KOPT-K1 (cell line): ENCODE measurements around the gene TK2.

Experiments
- H3K27ac ChIP-seq: fragments of 200-600 bp; sonication (generic); 2 replicates; pipeline ENCODE4 v1.5.1; 2016; ENCODE audit warnings: antibody characterized with exemption, mild to moderate bottlenecking, low read depth, low read length; ENCODE audit not compliant: poor library complexity, severe bottlenecking
- H3K36me3 ChIP-seq: fragments of 200-600 bp; sonication (generic); 2 replicates; pipeline ENCODE4 v1.5.1; 2017; ENCODE audit warnings: antibody characterized with exemption, mild to moderate bottlenecking, low read length, moderate library complexity; ENCODE audit not compliant: insufficient read depth
- H3K9me3 ChIP-seq: fragments of 200-600 bp; sonication (generic); 2 replicates; pipeline ENCODE4 v1.5.1; 2017; ENCODE audit warnings: antibody characterized with exemption, low read length, mild to moderate bottlenecking; ENCODE audit not compliant: insufficient read depth, poor library complexity, severe bottlenecking

Gene TK2

DNA sequence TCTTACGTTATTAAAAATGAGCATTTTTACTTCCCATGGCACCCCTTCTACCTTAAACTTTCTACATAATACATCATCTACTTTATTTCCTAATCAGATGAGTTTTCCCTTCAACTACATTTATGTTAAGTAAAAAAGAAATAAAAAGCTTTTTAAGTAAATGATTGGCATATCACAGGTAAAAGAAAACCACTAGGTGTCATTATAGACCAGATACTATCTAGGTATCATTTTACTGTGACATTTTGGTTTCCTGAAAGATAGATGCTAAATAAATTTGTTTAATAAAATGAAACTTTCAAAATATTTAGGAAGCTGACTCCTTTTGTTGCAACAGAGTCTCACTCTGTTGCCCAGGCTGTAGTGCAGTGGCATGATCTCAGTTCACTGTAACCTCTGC, 12.5 kb upstream of the TK2 start:
- H3K27ac ChIP-seq = peak overlapping the region; percentile 94
- no peaks in the 10 kb centered on the region for H3K9me3 ChIP-seq
- peaks cover 88% of the 10 kb centered on the region for H3K36me3 ChIP-seq

DNA sequence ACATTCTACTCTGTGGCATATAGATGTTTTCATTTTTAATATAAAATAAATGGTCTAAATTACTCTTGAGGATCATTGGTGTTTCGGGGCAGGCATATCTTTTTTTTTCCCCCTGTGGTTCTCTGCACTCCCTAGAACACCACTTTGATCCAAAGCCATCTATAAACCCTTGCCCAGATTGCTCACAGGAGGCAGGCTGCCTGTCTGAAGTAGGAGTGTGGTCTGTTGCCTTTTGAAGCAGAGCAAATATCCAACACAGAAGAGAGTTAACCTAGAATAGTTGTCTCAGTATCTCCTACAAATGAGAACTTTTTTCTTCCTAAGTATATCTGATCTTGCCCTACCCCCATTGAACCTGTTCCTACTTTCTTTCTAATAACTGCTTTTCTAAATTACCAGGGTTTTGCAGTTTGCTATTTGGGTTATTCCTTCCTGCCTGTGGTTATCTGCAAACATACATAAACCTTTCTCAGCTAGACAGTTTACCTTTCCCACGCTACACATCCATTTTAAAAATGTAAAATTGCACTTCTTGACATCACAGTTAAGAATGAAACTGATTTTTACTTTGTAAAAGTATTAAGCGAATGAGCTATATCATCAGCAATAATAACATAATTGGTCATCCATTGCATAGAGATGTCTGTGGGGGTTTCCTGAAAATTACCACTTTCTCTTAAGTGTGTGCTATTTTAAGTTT, 11.6 kb upstream of the TK2 start:
- H3K27ac ChIP-seq = peak overlapping the region; percentile 94

DNA sequence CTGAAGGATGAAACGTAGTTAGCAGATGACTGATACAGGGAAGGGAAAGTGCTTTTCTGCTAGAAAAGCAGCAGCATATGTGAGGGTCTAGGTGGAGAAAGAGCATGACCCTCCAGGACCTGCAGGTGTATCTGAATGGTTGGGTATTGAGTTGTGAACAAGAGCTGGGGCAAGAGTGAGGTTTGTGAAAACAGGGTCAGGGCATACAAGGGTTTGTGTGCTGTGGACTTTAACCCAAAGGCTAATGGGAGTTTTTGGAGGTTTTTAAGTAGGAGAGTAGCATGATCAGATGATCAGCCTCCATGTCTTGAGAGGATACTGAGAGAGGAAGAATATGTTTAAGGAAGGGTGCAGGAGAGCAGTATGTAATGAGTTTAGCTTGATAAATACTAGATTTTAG, 10.2 kb upstream of the TK2 start:
- Histone ChIP-seq H3K36me3 (peaks cover 87% of the 10 kb centered on the region), H3K27ac (peak overlapping the region; percentile 94), H3K9me3 (no peaks in the 10 kb centered on the region)

More for the DNA sequence above, 11.6 kb upstream of the TK2 start:
- Histone ChIP-seq H3K36me3 (peaks cover 88% of the 10 kb centered on the region), H3K9me3 (no peaks in the 10 kb centered on the region)

DNA sequence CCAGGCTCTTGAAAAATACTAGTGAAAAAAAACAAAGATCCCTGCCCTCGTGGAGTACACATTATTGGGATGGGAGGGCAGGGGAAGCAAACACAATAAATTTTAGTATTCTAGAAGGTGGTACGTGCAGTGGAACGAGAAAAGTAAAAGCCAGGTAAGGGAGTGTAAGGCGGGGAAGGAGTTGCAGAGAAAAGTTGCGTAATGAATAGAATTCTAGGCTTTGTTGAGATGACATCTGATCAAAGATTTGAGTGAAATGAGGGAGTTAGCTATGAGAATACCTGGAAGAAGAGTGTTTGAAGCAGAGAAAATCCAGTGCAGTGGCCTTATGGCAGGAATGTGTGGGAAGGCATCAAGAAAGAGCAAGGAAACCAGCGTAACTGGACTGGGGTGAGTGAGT, 4.6 kb upstream of the TK2 start:
- no peaks in the 10 kb centered on the region for H3K9me3 ChIP-seq
- peak overlapping the region; percentile 98 for H3K27ac ChIP-seq
- H3K36me3 ChIP-seq = peaks cover 56% of the 10 kb centered on the region

DNA sequence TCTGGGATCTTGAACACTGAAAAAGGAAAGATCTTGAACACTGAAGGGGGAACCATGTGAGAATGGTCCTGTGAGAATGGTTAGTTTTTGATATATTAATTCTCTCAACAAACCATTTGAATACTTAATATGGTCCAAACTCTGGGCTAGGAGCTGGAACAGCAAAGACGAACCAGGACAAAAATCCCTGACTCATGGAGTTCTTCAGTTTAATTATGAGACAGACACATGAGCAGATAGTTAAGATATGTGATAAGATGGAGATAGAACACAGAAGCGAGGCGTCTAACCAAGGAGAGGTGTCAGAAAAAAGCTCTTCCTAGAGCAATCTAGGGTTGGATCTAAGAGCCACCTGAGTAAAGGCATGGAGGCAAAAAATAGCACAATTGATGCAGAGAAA, 4.1 kb upstream of the TK2 start:
- peak overlapping the region; percentile 98 for H3K27ac ChIP-seq
- H3K36me3 ChIP-seq = peaks cover 51% of the 10 kb centered on the region
- H3K9me3 ChIP-seq = no peaks in the 10 kb centered on the region

DNA sequence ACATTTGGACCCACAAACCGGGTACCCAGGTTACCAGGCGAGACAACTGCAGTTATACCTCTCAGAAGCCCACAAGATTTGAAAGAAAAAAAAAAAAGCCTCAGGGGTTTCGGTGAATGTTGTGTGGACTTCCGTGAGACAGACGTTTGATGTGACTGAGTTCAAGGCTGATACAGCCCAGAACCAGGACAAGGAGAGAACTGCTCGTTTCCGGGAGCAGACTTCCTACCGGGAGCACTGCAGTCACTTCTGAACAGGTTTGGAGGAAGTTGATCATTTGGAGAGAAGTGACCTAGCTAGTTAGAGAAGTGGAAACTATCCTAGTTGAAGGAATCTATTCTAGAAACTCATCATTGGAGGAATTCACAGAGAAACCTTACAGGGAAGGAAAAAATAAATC, 3.3 kb upstream of the TK2 start:
- H3K36me3 ChIP-seq = peaks cover 43% of the 10 kb centered on the region
- peak overlapping the region; percentile 98 for H3K27ac ChIP-seq
- H3K9me3 ChIP-seq = no peaks in the 10 kb centered on the region

DNA sequence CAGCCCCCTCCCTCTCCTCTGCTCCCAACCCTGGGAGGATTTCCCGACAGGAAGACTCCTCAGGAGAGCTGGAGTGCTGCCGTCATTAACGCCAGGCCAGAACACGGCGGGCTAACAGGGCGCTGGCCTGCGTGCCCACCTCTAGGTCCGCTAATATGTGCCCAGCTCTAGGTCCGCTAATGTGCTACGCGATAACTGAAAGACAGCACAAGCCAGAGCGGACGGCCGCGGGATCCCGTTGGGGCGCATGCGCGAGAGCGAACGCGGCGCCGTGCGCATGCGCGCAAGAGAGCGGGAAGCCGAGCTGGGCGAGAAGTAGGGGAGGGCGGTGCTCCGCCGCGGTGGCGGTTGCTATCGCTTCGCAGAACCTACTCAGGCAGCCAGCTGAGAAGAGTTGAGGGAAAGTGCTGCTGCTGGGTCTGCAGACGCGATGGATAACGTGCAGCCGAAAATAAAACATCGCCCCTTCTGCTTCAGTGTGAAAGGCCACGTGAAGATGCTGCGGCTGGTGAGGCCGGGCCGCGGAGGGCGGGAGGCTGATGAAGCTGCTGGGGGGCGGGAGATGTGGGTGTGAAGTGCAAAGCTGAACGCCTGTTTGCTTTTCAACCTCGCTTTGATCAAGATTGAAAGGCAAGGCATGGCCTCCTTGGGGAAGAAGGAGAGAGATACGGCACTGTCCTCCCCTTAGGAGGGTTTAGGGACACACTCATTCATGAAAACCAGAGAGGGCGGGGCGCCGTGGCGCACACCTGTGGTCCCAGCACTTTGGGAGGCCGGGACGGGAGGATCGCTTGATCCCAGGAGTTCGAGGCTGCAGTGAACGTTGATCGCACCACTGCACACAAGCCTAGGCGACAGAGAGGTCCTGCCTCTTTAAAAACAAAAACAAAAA, 2.6 kb upstream of the TK2 start, which contains the start of gene CKLF:
TSS of gene CKLF (plus strand) at position 291 of the 892 bp plus-strand sequence. CDS start at position 431, 140 bp downstream.
- H3K27ac ChIP-seq = peak within 1 kb of the TSS; percentile 98
- no peaks in the 10 kb centered on the region for H3K9me3 ChIP-seq
- peaks cover 36% of the 10 kb centered on the region for H3K36me3 ChIP-seq

DNA sequence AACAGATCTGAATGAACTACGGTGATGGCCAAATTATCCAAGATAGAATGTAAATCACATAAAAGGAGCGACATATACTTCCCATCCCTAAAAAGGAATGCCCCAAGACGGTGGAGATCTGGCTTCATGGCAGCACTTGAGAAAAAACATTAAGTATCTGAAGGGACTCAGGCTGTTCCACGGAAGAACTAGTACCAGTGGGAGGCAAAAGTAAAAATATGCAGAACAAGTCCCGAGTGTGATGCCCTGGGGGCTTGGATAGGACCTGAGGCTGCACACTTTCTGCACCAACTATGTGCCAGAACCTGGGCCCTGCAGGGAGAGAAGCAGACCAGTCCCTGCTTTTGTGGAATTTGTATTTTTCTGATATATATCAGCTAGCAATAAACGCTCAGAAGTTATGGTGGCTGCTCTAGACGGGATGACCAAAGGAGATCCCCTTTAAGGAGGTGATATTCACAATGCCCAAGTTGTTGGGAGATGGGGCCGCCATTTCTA, 1.9 kb upstream of the TK2 start:
- Histone ChIP-seq H3K9me3 (no peaks in the 10 kb centered on the region), H3K36me3 (peaks cover 29% of the 10 kb centered on the region), H3K27ac (peak overlapping the region; percentile 98)

DNA sequence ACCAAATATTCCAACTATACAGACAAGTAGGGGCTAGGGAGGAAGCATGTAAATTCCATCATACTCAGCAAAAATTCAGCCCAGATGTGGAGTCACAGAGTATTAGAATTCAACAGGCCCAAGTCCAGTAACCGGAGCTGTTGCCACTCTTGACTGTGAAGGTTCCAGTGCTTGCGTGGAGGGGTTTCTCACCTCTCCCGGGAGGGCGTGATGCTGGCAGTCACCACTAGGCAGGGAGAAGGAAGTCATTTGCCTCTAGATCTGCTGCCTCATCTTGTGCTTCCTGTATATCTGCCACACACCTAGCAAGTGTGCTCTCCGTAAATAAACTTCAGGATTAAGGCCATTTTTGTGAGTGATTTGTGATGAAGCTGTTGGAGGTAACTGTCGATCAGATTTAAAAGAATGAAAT, 1.4 kb upstream of the TK2 start:
- H3K36me3 ChIP-seq = peaks cover 25% of the 10 kb centered on the region
- peak overlapping the region; percentile 98 for H3K27ac ChIP-seq
- H3K9me3 ChIP-seq = no peaks in the 10 kb centered on the region

DNA sequence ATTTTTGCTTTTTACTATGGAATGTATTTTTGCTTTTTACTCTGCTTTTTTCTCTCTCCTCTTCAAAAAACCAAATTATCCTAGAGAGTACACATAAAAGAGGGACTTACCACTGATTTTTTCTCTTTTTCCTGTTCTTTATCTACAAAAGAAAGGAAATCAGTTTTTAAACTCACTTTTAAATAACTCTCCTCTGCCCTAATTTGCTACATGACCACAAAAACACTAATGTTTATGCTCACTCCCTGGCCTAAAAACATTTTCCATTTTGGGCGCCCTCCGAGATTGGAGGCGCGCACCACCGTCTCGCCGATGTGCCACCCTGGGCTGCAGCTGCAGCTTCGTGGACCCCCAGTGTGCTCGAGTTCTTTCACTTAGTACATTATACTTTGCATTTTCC, 1.1 kb downstream of the TK2 start:
- peak overlapping the region; percentile 98 for H3K27ac ChIP-seq
- no peaks in the 10 kb centered on the region for H3K9me3 ChIP-seq
- H3K36me3 ChIP-seq = 0 out of 2 replicates have a peak, but pooled peaks cover under 1% of the 10 kb centered on the region

DNA sequence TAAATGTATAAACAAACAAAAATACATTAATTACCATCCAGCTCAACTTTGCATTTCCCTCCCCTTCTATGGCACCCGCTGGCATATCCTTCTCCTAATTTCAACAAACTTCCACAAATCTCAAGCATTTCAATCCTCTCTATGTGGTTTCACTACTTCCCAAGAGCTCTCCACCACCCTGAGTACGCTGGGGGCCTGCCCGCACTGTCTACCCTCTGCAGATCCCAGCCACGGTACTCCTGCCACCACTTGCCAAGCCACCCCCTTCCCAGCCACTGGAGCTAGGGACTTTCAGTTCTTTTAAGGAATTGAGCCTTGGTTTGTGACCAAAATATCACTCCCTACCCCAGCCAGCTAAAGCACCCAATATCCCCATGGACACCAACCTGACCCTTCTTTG, 1.9 kb downstream of the TK2 start:
- peak overlapping the region; percentile 98 for H3K27ac ChIP-seq
- no peaks in the 10 kb centered on the region for H3K9me3 ChIP-seq
- no peaks in the 10 kb centered on the region for H3K36me3 ChIP-seq

DNA sequence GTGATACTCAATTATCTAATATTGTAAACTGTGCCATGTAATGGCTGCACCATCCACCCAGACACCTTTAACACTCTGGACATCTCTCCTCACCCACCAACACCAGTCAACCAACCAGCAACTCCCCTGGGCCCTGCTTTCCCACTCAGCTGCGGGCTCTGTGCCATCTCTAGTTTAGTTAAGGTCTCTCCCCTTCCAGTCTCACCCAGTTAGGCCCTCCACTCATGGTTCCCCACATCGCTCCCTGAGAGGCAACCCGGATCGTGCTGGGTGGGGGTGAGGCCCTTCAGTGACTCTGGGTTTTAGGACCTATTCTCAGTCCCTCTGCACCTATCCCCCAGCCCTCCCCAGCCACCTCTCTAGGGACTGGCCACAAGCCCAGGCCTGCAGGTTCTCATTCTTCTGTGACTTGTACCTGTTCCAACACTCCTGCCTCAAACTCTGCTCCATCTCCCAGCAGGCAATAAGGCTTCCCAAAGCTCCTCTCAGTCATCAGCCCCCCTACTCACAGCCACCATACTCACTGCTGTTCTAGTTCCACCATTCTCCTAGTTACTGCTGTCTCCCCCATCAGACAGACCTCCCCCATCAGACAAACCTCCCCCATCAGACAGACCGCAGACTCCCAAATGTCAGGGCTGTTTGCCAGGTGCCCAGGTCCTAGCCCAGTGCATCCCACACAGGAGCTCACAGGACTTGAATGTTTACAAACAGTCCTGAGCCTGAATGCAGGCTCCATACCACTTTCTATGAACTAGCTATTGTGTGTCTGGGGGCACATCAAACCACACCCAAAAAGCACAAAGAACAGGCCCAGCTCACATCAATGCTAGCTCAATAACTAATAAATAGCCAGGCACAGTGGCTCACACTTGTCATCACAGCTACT, 2.6 kb downstream of the TK2 start:
- peak overlapping the region; percentile 98 for H3K27ac ChIP-seq
- H3K9me3 ChIP-seq = no peaks in the 10 kb centered on the region
- H3K36me3 ChIP-seq = no peaks in the 10 kb centered on the region

DNA sequence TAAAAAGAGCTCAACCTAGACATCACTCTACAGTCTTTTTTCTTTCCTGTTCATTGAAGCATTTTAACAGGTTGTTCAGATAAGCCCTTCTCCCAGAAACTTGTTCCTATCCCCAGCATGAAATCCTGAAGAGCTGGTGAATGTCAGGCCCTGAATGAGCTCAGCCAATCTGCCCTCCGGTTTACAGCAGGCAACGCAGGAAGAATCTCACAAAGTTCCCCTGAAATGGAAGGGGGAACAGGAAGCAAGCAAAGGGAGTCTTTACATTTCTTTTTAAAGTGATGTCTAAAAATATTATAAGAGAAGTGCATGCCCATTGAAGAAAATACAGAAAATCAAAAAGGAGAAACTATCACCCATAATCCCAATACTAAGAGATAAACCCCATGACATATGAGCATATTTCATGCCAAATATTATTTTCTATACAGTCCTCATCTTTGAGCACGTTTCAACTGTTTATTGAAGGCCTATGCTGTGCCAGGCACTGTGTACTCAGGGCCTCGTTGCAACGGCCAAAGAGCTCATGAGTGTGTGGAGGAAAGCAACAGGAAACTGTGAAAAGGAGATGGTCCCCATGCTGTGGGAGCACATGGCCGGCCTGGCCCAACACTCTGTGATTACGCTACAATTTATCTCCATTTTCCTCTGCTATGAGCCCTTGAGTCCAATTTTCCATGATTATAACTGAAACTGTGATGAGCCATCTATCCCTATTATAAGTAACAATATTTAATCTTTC, 5.7 kb downstream of the TK2 start:
- no peaks in the 10 kb centered on the region for H3K36me3 ChIP-seq
- H3K27ac ChIP-seq = peak overlapping the region; percentile 2
- H3K9me3 ChIP-seq = no peaks in the 10 kb centered on the region

DNA sequence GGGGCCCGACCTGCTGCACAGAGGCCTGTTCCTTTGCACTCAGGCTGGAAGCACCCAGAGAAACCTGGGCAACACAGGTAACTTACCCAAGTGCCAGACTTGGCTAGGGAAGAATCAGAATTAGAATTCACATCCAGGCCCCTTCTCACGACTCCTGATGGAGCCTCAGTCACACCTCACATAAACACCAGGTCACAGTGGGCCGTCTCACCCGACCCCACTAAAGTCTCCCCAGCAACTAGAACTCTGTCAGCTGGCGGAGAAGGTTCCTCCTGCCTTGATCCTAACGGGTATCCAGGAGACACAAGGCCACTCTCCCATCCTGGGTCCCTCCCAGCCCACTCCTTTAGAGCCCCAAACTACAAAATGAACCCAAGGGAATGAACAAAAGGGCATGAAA, 6.4 kb downstream of the TK2 start:
- H3K9me3 ChIP-seq = no peaks in the 10 kb centered on the region
- no peaks in the 10 kb centered on the region for H3K36me3 ChIP-seq
- H3K27ac ChIP-seq = peak overlapping the region; percentile 2
